T-helper 2 cell (primary cell): ENCODE data around the gene EXOSC3.
"Not testable (repeated sequence)": the region's sequence is repeated elsewhere in the genome, so short reads cannot be mapped to it uniquely, and the experiment has no call there.

Experiments
- DNase-seq, 5 experiments: peaks; one replicate each; pipeline versions ENCODE4 v3.0.0 to v3.0.0-alpha.2; 2012 to 2022
- total RNA-seq, 2 donors: gene quantifications; one replicate each; lab custom pipeline; 2026; lab: John Stamatoyannopoulos, UW

EXOSC3 gene
- total RNA-seq, result 11.5 to 19.5 reads per million in 2 donors

GRCh38 chr9:37784616-37785483, at the start of gene EXOSC3:
Gene EXOSC3 (minus strand): TSS chr9:37785064. CDS start chr9:37785044, 20 bp downstream.
- peak; percentile 65 to 93 (median 77) for DNase-seq

DNA sequence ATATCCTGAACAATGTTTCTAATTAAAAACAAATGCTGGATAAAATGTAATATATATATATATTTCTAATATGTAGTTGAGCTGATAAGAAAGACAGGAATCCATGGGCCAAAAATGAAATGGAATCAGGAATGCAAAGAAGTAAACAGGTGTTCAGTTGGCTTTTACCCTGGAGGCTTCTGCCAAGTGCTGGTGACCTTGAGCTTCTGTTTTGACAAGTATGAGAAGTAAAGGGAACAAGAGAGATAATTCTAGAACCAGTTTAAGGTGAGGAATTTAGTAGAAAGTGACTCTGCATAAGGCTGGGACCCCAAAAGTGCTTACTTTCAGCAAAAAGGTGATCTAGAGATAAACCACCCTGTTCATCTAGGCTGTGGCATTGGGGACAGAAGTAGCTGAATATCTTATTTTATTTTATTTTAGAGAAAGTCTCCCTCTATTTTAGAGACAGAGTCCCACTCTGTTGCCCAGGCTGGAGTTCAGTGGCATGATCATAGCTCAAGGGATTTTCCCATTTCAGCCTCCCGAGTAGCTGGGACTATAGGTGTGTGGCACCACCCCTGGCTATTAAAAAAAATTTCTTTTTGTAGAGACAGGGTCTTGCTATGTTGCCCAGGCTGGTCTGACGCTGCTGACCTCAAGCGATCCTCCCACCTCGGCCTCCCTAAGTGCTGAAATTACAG, 42.8 kb upstream of the EXOSC3 start:
- no peak for DNase-seq

DNA sequence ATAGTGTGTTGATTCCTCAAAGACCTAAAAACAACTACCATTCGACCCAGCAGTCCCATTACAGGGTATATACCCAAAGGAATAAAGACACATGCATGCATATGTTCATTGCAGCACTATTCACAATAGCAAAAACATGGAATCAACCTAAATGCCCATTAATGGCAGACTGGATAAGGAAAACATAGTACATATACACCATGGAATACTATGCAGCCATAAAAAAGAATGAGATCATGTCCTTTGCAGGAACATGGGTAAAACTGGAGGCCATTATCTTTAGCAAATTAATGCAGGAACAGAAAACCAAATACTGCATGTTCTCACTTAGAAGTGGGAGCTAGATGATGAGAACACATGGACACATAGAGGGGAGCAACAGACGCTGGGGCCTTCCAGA, 40.3 kb upstream of the EXOSC3 start:
- not testable (repeated sequence) for DNase-seq

GRCh38 chr9:37820142-37820541, 35.3 kb upstream of the EXOSC3 start:
- DNase-seq, result no peak

DNA sequence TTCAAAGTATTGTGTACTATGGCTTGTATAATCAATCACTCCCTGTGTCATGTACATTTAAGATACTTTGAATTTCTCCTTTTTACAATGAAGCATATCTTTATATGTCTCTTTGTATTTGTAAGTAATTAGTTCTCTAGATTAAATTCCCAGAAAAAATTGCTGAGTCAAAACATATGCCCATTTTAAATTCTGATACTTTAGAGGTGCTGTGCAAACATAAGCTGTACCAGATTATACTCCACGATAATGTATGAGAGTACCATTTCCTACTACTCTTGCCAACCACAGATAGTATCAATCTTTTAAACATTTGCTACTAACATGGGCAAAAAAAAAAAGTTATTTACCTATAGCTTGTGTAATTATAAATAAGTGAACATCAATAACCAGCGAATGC, 34.0 kb upstream of the EXOSC3 start:
- DNase-seq, result peak in 1 of 5 experiments; percentile 62

- DNase-seq, result no peak
These were observed 28.0 kb upstream of the EXOSC3 start for GRCh38 chr9:37812773-37813379.

GRCh38 chr9:37811906-37812476, 27.1 kb upstream of the EXOSC3 start:
- no peak for DNase-seq

DNA sequence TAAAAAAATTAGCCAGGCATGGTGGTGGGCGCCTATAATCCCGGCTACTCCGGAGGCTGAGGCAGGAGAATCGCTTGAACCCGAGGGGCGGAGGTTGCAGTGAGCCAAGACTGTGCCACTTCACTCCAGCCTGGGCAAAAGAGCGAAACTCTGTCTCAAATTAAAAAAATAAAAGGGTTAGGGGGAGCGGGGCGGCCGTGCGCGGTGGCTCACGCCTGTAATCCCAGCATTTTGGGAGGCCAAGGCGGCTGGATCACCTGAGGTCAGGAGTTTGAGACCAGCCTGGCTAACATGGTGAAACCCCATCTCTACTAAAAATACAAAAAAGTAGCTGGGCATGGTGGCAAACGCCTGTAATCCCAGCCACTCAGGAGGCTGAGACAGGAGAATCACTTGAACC, 24.8 kb upstream of the EXOSC3 start:
- DNase-seq, result not testable (repeated sequence)

GRCh38 chr9:37806271-37806670, 21.4 kb upstream of the EXOSC3 start:
- no peak for DNase-seq

DNA sequence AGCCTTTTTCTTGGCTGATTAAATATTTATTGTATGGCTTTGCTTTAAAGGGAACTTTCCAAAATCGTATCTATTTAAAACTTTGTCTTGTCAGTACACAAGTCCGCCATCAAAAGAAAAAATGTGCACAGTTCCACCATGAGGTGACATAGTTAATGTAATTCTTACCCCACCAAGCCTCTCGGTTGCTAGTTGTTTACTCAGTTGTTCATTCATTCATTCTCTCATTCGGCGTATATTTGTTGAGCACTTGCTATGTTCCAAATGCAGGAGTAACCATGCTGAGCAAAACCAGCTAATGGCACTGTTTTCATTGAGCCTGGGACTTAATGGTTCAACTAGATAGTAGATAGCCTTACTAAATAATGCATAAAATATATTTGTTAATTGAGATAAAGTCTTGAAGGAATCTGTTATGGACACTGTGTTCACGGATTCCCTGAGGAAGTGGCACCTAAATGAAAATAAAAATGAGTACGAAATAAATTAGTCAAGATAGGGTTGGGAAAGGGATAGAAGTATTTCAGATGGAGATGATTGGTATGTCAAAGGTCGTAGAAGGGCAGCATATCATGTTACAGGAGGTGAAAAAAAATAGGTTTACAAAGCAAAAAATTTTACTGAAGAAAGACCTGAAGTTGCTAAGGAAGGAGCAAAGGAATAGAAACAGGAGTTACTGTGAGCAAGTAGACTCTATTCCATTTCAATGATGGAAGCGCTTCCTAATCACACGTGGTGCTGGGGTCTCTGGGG, 17.3 kb upstream of the EXOSC3 start:
- no peak for DNase-seq

GRCh38 chr9:37801287-37801850, 16.5 kb upstream of the EXOSC3 start:
- DNase-seq, result no peak

DNA sequence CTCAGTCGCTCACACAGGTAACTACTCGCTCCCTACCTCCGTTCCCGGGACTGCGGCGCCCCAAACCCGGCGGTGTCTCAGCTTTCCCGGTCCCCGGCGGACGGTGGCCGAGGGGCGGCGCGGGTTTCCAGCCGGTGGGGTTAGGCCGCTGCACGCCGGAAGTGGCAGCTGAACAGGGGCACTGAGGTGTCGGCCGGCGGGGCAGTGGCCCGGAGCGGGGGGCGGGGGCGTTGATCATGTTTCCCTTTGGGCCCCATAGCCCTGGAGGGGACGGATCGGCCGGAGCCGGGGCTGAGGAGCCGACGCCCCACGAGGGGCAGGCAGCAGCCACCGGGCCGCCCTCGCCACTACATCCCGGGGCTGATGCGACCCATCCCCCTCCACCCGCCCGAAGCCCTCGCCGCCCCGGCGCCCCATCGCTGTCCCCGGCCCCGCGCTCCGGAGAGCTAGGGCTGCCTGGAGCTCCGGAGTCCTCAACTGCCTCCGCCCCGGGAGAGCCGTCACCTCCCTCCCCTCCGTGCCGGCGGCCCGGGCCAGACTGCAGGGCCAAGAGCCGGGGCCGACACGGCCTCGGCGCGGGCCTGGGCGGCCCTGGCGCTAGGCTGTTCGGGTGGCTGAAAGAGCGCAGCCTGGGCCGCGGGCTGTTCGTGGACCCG, 15.9 kb upstream of the EXOSC3 start, which contains the start of gene DCAF10:
TSS of gene DCAF10 (plus strand) at position 167 of the 656 bp plus-strand sequence. CDS start at position 237, 70 bp downstream.
- peak; percentile 78 to 91 (median 84) for DNase-seq

- DNase-seq, result no peak
These were observed 13.8 kb upstream of the EXOSC3 start for GRCh38 chr9:37798677-37799076.

GRCh38 chr9:37796232-37796631, 11.4 kb upstream of the EXOSC3 start:
- DNase-seq, result no peak

GRCh38 chr9:37792122-37792521, 7.3 kb upstream of the EXOSC3 start:
- DNase-seq, result no peak

DNA sequence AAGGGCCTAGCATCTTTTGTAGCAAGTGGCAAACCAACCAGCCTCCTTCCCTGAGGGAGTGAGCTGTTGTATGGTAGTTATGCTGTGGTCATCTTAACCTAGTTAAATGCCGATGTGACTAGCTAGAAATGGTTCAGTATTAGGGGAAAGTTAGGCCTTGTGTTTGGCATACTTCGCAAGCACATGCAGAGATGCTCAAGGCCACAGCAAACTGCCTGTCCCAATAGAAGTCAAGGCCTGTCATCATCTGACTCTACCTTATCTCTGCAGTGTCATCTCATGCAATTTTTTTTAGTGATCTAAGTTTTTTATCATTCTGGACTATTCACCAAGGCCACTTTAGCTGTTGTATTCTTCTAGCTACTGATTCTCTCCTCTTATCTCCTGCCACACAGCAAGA, 5.2 kb upstream of the EXOSC3 start:
- DNase-seq, result no peak

DNA sequence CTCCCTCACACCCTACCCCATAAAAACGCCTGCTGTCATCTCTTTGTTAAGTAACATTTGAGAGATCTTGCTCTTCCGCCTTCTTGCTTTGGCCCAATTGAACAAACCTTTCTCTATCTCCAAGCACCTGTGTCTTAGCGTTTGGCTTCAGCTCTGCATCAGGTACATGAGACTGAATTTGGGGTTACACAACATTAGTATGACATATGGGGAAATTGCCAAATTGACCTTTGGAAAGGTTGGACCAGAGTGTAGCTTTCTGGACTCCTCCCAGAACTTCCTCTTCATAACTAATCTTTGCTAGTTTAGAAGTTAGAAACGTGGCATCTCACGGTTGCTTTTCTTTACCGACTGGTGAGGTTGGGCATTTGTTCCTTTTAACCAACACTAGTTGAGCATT, 3.5 kb upstream of the EXOSC3 start:
- DNase-seq, result no peak

GRCh38 chr9:37787059-37787458, 2.2 kb upstream of the EXOSC3 start:
- DNase-seq, result no peak

GRCh38 chr9:37784291-37784615, 611 bp downstream of the EXOSC3 start:
- DNase-seq, result no peak

DNA sequence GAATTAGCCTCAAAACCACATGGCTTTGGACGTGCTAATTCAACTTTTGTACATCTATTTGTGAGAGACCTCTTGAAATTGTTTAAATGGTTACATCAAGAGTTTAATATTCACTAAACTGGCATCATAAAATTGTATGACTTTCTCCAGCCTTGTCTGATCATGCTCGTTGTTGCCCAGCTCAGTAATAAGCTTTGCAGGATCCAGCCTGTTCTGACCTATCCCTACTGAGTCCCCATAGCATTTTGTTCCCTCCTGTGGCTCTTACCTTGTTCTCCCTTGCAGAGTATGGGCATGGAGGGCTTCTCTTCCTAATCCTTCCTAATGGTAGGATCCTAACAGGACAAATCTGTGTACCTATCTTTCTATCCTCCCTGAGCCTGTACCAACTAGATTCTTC, 6.3 kb downstream of the EXOSC3 start:
- no peak for DNase-seq

DNA sequence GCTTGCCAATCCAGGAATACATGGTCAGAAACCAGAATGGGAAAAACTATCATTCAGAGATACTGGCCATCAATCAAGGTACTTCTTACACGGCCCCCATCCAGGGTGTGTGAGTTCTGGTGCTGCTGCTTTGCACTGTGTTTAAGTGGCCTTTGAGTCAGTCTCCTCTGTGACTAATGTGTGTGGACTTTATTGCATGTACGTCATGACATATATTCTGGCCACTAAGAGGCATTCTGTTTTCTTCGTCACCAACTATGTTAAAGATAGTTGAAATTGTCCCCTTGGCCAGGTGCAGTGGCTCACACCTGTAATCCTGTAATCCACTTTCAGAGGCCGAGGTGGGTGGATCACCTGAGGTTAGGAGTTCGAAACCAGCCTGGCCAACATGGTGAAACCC, 8.5 kb downstream of the EXOSC3 start:
- DNase-seq, result no peak
